GM18870 (cell line): ENCODE data around the gene NFU1.

Source experiments
- ATAC-seq: cut with Tn5 transposase; IDR thresholded peaks from one replicate; pipeline ENCODE4 v1.9.1; 2021; ENCODE audit warnings: moderate library complexity; ENCODE audit not compliant: unreplicated experiment

The NFU1 gene

GRCh38 chr2:69353360-69353759 is 83.9 kb downstream of the NFU1 start:
- no peak for ATAC-seq

- ATAC-seq: no peak
Observed at GRCh38 chr2:69348781-69349180, 88.5 kb downstream of the NFU1 start.
